Hair follicular keratinocyte (primary cell): Measurements from ENCODE around the gene HMCN2. TPM values are rescaled to one million over a fixed set of nuclear protein-coding genes. Genes with fewer than 3 reads are reported as not detected.

ENCODE experiments used
- total RNA-seq: library from RNA; depleted of rRNA; stranded (reverse); fragments of >200 nt; gene quantifications from 2 replicates; pipeline ENCODE4 v1.2.3, GENCODE V29; 2015

The HMCN2 gene, protein sequence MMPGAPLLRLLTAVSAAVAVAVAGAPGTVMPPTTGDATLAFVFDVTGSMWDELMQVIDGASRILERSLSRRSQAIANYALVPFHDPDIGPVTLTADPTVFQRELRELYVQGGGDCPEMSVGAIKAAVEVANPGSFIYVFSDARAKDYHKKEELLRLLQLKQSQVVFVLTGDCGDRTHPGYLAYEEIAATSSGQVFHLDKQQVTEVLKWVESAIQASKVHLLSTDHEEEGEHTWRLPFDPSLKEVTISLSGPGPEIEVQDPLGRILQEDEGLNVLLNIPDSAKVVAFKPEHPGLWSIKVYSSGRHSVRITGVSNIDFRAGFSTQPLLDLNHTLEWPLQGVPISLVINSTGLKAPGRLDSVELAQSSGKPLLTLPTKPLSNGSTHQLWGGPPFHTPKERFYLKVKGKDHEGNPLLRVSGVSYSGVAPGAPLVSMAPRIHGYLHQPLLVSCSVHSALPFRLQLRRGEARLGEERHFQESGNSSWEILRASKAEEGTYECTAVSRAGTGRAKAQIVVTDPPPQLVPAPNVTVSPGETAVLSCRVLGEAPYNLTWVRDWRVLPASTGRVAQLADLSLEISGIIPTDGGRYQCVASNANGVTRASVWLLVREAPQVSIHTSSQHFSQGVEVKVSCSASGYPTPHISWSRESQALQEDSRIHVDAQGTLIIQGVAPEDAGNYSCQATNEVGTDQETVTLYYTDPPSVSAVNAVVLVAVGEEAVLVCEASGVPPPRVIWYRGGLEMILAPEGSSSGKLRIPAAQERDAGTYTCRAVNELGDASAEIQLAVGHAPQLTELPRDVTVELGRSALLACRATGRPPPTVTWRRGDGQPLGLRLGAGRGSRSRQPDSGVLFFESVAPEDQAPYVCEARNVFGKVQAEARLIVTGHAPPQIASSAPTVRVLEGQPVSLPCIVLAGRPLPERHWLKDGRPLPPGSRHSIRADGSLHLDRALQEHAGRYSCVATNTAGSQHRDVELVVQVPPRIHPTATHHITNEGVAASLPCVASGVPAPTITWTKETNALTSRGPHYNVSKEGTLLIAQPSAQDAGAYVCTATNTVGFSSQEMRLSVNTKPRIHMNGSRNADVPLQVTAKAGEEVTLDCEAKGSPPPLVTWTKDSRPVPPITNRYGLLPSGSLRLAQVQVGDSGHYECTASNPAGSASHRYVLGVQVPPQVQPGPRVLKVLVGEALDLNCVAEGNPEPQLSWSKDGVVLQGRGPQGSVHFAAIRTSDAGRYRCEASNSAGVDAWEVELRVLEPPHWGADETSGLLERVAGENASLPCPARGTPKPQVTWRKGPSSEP (N-terminal part only)
- not detected in 2 replicates for total RNA-seq

DNA sequence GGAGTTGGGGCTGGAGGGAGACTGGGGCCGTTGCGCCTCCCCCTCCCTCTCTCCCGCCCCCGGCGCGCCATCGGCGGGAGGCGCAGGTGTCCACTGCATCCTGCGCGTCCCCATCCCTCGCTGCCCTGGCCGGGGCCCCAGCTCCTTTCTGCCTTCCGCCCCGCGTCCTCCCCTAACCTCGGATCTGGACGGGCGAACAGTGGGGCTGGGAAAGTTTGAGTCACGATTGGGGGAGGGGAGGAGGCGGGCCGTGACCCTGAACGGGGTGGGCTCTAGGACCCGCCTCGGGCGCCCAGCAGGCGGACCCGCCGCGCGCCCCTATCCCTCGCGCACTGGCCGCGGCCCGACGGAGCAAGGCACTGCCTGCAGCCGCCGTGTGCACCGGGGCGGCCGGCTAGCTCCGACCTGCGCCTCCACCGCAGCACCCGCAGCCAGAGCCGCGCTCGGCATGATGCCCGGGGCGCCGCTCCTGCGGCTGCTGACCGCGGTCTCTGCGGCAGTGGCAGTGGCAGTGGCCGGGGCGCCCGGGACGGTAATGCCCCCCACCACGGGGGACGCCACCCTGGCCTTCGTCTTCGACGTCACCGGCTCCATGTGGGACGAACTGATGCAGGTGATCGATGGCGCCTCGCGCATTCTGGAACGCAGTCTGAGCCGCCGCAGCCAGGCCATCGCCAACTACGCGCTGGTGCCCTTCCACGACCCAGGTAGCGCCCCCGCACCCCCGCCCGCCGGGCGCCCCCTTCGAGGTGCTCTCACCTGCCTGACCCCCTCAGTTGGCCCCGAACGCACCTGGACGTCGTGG is at the start of gene HMCN2:
Gene HMCN2 (plus strand): TSS at position 330 of the 805 bp plus-strand sequence. CDS start 119 bp downstream, at position 449.

GRCh38 chr9:130444565-130445221 is 179.1 kb downstream of the HMCN2 start, which contains the start of gene ASS1:
Gene ASS1 (plus strand): TSS chr9:130444961. CDS start chr9:130452229, 7,268 bp downstream.

Other genes with a start within 250 kb of the HMCN2 start
- 7.1 and 13.3 TPM in 2 replicates for gene FNBP1, start 222.6 kb upstream of the HMCN2 start, total RNA-seq
- gene GPR107, start 211.9 kb upstream of the HMCN2 start, total RNA-seq: 15.7 and 20.2 TPM in 2 replicates
- 36.2 and 38.3 TPM in 2 replicates for gene NCS1, start 93.4 kb upstream of the HMCN2 start, total RNA-seq
- gene ASS1, start 179.2 kb downstream of the HMCN2 start, total RNA-seq: 26.6 and 113 TPM in 2 replicates